MCF 10A (cell line): ENCODE data around the gene TMEM217. TPM values are rescaled to one million over a fixed set of nuclear protein-coding genes. Genes with fewer than 3 reads are reported as not detected.
"Not testable (repeated sequence)": the region's sequence is repeated elsewhere in the genome, so short reads cannot be mapped to it uniquely, and the experiment has no call there.

Experiments
- BruUV-seq: library from RNA; stranded (reverse); fragments of 400-500 nt; replicated peaks from 2 replicates; lab custom pipeline; 2021; lab: Mats Ljungman, UMichigan
- CTCF ChIA-PET: fragments of 300-600 bp; sonication (Branson Sonifier 250); formaldehyde crosslinking; extraction: SDS; loops from one replicate; lab custom pipeline; 2021; ENCODE audit warnings: antibody characterized with exemption, inconsistent platforms; lab: Yijun Ruan, JAX
- POLR2A ChIA-PET: fragments of 300-600, 350-650 bp; sonication (Branson Sonifier 250); formaldehyde crosslinking; extraction: SDS; loops from one replicate; lab custom pipeline; 2020; ENCODE audit warnings: antibody characterized with exemption, inconsistent platforms; lab: Yijun Ruan, JAX
- DNase-seq: peaks from one replicate; pipeline ENCODE4 v3.0.0-alpha.2; 2018; ENCODE audit not compliant: unreplicated experiment
- H3K27ac Mint-ChIP-seq: one replicate; pipeline ENCODE4 v1.8.0; 2022; ENCODE audit warnings: mild to moderate bottlenecking, low read depth, mixed read lengths; ENCODE audit not compliant: unreplicated experiment
- H3K27me3 Mint-ChIP-seq: one replicate; pipeline ENCODE4 v1.8.0; 2022; ENCODE audit warnings: mixed read lengths; ENCODE audit not compliant: insufficient read depth, unreplicated experiment
- H3K36me3 Mint-ChIP-seq: one replicate; pipeline ENCODE4 v1.8.0; 2022; ENCODE audit warnings: mild to moderate bottlenecking, moderate library complexity, mixed read lengths; ENCODE audit not compliant: insufficient read depth, unreplicated experiment
- H3K4me1 Mint-ChIP-seq: one replicate; pipeline ENCODE4 v1.8.0; 2022; ENCODE audit warnings: mixed read lengths; ENCODE audit not compliant: insufficient read depth, unreplicated experiment
- H3K4me3 Mint-ChIP-seq: one replicate; pipeline ENCODE4 v1.8.0; 2022; ENCODE audit warnings: mild to moderate bottlenecking, moderate library complexity, mixed read lengths; ENCODE audit not compliant: unreplicated experiment
- H3K9me3 Mint-ChIP-seq: one replicate; pipeline ENCODE4 v1.8.0; 2022; ENCODE audit warnings: mixed read lengths; ENCODE audit not compliant: unreplicated experiment
- intact Hi-C: fragments of 100-400 bp; cut with micrococcal nuclease; formaldehyde crosslinking; loops from 2 replicates; pipeline ENCODE4 v1.14.1; 2022
- total RNA-seq: library from RNA; stranded (reverse); gene quantifications from 2 replicates; pipeline ENCODE4 v1.2.3, GENCODE V29; 2022
- TF ChIP-seq, protein P1 (sequence below): fragments of 200-600 bp; IDR thresholded peaks from one replicate; pipeline ENCODE4 v1.8.0; 2022; ENCODE audit warnings: antibody characterized with exemption, mild to moderate bottlenecking; ENCODE audit not compliant: unreplicated experiment

The TMEM217 gene
- total RNA-seq, 1 experiment from 2014 or later, result 3.2 TPM

DNA sequence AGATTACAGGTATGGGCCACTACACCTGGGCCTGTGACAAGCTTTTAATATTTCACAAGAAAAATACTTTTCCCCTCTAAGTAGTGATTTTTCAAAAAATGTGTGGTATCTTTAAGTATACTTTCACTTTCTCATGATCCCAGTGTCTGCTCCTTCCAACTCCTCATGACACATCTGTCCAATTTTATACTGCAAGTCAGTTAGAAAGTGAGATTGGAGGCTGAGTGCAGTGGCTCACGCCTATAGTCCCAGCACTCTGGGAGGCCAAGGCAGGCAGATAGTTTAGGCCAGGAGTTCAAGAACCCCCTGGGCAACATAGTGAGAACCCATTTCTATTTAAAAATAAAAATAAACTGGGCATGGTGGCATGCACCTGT, 67.8 kb downstream of the TMEM217 start:
- POLR2A ChIA-PET, result no interaction called here
- H3K4me1 Mint-ChIP-seq, result no peaks in the 10 kb centered on the region
- intact Hi-C loops, result no loop called here
- no peaks in the 10 kb centered on the region for H3K36me3 Mint-ChIP-seq
- BruUV-seq, result no TSS peak
- TF ChIP-seq, protein P1, sequence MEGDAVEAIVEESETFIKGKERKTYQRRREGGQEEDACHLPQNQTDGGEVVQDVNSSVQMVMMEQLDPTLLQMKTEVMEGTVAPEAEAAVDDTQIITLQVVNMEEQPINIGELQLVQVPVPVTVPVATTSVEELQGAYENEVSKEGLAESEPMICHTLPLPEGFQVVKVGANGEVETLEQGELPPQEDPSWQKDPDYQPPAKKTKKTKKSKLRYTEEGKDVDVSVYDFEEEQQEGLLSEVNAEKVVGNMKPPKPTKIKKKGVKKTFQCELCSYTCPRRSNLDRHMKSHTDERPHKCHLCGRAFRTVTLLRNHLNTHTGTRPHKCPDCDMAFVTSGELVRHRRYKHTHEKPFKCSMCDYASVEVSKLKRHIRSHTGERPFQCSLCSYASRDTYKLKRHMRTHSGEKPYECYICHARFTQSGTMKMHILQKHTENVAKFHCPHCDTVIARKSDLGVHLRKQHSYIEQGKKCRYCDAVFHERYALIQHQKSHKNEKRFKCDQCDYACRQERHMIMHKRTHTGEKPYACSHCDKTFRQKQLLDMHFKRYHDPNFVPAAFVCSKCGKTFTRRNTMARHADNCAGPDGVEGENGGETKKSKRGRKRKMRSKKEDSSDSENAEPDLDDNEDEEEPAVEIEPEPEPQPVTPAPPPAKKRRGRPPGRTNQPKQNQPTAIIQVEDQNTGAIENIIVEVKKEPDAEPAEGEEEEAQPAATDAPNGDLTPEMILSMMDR, result no peak
- no peak for DNase-seq
- CTCF ChIA-PET, result interaction anchor here (1.5 to 2.3 kb wide), 2 partner anchors 12 to 172 kb away, joined by 4 to 17 read pairs; no protein-coding TSS in a partner anchor
- H3K4me3 Mint-ChIP-seq, result no peak overlapping the region
- no peak overlapping the region for H3K27ac Mint-ChIP-seq
- no peaks in the 10 kb centered on the region for H3K27me3 Mint-ChIP-seq
- no peaks in the 10 kb centered on the region for H3K9me3 Mint-ChIP-seq

DNA sequence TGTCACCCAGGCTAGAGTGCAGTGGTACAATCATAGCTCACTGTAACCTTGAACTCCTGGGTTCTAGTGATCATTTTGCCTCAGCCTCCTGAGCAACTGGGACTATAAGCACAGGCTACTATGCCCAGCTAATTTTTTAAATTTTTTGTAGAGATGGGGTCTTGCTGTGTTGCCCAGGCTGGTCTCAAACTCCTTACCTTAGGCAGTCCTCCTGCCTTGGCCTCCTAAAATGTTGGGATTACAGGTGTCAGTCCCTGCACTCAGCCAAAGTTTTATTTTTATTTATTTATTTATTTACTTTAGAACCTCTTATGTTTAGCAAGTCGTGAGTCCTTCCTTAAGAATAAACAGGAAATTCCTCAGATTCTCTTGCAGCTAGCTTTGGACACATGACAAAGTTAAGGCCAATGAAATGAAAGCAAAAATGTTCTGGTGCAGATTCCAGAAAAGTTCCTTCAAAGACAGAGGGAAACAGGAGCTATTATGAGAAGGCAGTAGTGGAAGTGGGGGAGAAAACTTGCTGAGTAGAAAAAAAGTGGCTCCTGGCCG, 68.9 kb downstream of the TMEM217 start:
- intact Hi-C loops, result no loop called here
- H3K4me1 Mint-ChIP-seq, result no peaks in the 10 kb centered on the region
- H3K27ac Mint-ChIP-seq, result no peak overlapping the region
- DNase-seq, result no peak
- no peak overlapping the region for H3K4me3 Mint-ChIP-seq
- ChIA-PET POLR2A (no interaction called here), CTCF (interaction anchor here (0.6 to 2.3 kb wide), 5 partner anchors 11 to 889 kb away, joined by 3 to 17 read pairs (median 4); no protein-coding TSS in a partner anchor)
- H3K9me3 Mint-ChIP-seq, result no peaks in the 10 kb centered on the region
- TF ChIP-seq, protein P1, result no peak
- no peaks in the 10 kb centered on the region for H3K27me3 Mint-ChIP-seq
- BruUV-seq, result no TSS peak
- H3K36me3 Mint-ChIP-seq, result no peaks in the 10 kb centered on the region

DNA sequence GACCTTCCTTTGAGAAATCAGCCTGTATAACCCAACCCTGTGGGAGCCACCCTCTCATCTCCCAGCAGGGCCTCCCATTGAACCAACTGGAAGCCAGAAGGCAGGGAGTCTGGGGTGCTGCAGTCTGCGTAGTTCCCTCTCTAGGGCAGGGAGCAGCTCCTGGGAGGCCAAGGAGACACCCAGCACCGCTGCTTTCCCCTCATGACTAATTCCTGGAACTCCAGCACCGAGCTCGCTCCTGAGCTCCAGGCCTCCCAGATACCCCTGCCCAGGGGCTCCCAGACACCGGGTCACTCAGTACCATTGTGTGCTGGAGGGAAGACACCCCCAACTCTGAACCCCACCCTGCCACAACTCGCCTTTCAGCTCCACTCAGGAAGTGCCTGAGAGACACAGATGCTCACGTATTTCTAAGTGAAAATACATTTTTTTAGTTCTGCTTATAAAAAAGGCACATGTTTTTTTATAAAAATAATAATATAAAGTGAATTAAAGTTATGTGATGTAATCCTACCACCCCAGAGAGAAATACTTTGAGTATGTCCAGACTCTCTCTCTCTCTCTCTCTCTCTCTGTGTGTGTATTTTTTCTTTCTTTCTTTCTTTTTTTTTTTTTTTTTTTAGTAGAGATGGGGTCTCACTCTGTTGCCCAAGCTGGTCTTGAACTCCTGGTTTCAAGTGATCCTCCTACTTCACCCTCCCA, 70.5 kb downstream of the TMEM217 start:
- Mint-ChIP-seq H3K4me3 (no peak overlapping the region), H3K27ac (no peak overlapping the region), H3K9me3 (no peaks in the 10 kb centered on the region), H3K4me1 (no peaks in the 10 kb centered on the region), H3K36me3 (no peaks in the 10 kb centered on the region), H3K27me3 (no peaks in the 10 kb centered on the region)
- BruUV-seq, result no TSS peak
- TF ChIP-seq, protein P1, result no peak
- CTCF ChIA-PET, result interaction anchor here (0.7 to 1.7 kb wide), 3 partner anchors 15 to 170 kb away, joined by 3 to 7 read pairs (median 6); no protein-coding TSS in a partner anchor
- intact Hi-C loops, result no loop called here
- no peak for DNase-seq
- POLR2A ChIA-PET, result interaction anchor here (1.2 kb wide), 1 partner anchor 180 kb away, joined by 3 read pairs; no protein-coding TSS in a partner anchor

DNA sequence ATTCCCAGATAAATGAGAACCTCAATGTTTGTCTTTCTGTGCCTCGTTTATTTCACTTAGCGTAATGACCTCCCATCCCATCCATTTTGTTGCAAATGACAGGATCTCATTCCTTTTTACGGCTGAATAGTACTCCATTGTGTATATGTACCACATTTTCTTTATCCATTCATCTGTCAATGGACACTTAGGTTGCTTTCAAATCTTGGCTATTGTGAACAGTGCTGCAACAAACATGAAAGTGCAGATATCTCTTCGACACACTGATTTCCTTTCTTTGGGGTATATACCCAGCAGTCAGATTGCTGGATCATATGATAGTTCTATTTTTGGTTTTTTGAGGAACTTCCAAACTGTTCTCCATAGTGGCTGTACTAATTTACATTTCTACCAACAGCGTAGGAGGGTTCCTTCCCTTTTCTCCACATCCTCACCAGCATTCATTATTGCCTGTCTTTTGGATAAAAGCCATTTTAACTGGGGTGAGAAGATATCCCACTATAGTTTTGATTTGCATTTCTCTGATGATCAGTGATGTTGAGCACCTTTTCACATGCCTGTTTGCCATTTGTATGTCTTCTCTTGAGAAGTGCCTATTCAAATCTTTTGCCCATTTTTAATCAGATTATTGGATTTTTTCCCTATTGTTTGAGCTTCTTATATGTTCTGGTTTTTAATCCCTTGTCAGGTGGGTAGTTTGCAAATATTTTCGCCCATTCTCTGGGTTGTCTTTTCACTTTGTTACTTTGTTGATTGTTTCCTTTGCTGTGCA, 71.8 kb downstream of the TMEM217 start:
- CTCF ChIA-PET, result interaction anchor here (1.4 to 1.7 kb wide), 2 partner anchors 14 to 168 kb away, joined by 6 to 7 read pairs; no protein-coding TSS in a partner anchor

More for the DNA sequence above, 71.8 kb downstream of the TMEM217 start:
- H3K27ac Mint-ChIP-seq, DNase-seq, H3K9me3 Mint-ChIP-seq, intact Hi-C loops, H3K4me1 Mint-ChIP-seq, BruUV-seq, H3K4me3 Mint-ChIP-seq, POLR2A ChIA-PET, H3K36me3 Mint-ChIP-seq, H3K27me3 Mint-ChIP-seq: not testable (repeated sequence)
